HG02938 (cell line): ENCODE results near the gene STX18.

Experiments
- ATAC-seq: cut with Tn5 transposase; IDR thresholded peaks from one replicate; pipeline ENCODE4 v1.9.1; 2021; ENCODE audit warnings: mild to moderate bottlenecking, moderate library complexity; ENCODE audit not compliant: unreplicated experiment

Gene STX18

DNA sequence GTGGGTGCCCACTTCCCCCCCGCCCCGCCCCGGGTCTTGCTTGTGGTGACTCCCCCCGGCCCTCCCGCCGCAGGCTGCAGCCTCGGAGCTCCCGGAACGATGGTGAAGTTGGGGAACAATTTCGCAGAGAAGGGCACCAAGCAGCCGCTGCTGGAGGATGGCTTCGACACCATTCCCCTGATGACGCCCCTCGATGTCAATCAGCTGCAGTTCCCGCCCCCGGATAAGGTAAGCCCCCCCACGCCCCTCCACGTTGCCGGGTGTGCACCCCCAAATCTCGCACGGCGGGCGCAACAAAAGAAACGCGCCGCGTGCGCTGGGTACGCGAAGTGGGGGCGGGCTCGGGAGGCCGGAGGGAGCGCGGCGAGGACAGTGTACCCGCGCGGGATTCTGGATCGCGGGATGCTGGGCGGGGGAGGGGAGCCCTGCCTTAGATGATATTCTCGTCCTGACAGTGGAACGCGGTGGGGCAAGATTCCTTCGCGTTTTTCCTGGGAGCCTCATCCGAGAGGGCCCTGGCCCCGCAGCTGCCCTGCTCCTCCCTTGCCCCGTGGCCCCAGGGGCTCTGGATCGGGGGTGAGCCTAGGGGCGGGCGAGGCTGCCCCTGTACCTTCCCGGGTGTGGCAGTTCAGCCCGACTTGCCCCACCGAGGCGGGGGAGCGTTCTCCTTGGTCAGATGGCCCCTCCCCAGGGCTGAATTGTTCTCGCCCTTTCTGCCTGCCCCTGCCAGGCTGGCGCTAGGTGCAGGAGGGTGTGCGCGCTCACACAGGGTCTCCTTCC is 154.1 kb downstream of the STX18 start:
- no peak for ATAC-seq

DNA sequence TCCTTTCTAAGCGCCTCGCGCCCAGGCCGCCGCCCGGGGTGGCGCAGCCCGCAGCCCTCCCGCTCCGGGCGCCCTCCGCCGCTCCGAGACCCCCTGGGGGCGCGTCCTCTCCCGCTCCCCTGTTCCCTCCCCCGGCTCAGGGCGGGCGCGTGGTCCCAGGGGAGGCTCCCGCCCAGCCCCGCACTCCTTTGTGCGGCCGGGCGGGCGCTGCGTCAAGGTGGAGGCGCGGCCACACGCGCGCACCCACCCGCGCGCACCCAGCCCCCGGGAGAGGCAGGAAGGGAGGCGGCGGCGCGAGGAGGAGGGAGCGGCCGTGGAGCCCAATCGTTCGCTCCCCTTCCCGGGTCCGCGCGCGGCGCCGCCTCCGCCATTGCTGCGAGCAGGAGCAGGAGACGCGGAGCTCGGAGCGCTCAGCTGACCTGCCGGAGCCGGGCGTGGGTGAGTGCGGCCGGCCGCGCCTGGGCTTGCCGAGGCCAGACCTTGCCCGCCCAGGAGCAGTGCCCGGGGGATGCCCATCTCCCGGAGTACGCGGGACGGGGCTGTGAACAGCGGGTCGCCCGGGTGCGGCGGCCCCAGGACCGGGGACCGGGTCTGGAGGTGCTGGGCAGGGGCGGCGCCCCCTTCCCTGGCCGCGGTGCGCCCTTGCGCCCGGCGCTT is 155.0 kb downstream of the STX18 start, which contains the start of gene NSG1:
NSG1 (plus strand) TSS at position 367 of the 657 bp plus-strand sequence. CDS start 528 bp downstream, outside the sequence.
- ATAC-seq = no peak

DNA sequence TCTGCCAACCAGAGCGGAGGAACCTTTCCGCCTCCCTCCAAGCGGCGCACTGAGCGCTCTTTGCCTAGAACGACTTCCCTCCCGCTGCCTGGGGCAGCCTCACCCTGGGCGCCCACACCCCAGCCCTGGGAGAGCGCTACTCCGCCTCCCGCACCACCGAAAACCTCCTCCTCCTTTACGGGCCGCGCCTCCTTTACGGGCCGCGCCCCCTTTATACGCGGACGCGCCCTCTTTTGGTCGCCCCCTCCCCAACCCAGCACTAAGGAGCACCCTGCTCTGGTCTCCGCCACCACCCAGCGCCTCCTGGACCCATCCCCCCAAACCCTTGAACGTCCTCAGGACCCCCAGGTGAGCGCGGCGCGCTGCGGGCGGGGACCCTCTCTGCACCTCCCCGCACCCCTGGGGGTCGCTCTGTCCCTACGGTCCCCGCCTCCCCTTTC is 155.5 kb downstream of the STX18 start:
- ATAC-seq = no peak

DNA sequence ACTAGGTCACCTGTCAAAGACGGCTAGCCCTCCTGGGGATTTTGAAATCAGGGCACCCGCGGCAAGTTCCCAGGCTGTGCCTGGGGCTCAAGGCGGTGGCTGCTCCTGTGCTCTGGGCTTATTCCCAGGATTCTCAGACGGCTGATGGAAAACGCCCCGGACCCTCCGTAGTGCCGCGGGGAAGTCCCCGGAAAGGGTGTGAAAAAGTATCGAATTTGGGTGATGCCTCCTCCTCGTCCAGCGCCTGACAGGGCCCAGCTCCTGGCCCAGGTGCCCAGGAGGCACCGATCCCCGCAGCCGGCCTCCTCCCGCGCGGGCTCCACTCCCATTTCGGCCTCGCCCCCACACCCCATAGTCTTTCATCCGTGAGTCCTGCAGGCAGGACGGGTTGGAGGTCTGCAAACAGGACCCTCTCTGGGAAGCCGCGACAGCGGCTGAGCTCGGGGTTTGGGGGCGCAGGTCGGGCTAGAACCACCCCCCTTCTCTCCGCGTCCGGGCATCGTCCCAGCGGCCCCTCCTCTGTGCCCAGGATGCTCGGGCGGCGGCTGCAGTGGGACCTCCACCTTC is 156.0 kb downstream of the STX18 start:
- no peak for ATAC-seq

DNA sequence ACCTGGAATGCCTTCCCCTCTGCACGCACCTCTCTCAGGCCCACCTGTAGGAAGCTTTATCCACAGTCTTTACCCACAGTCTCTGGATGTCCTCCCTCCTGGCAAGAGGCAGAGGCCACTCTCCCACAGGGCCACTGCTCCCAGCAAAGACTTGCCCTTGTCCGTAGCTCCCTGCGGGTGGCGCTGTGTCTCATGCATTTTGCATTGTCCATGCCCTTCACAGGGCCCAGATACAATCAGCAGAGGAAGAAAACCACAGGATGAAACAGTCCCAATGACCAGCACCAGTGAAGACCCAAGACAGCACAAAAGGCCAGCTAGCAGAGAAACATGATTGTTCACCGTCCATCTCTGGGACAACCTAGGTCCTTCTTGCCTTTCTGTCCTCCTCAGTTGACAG is 157.0 kb downstream of the STX18 start:
- ATAC-seq = no peak

DNA sequence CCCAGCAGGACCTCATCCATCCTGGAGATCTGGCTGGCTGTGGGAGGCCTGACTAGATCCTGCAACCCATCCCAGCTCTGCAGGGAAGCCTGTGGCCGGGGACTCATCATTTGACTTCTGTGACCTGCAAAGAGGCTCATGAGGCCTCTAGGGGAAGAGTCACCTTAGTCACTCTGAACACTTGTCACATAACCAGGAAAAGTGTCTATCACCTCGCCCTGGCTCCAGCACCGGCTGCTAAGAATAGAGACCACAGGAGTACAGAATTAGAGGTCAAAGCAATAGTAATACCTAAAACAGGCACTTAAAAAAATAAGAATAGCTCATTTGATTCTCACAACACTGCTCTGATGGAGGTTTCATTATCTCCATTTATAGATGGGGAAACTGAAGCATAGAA is 158.8 kb downstream of the STX18 start:
- no peak for ATAC-seq

DNA sequence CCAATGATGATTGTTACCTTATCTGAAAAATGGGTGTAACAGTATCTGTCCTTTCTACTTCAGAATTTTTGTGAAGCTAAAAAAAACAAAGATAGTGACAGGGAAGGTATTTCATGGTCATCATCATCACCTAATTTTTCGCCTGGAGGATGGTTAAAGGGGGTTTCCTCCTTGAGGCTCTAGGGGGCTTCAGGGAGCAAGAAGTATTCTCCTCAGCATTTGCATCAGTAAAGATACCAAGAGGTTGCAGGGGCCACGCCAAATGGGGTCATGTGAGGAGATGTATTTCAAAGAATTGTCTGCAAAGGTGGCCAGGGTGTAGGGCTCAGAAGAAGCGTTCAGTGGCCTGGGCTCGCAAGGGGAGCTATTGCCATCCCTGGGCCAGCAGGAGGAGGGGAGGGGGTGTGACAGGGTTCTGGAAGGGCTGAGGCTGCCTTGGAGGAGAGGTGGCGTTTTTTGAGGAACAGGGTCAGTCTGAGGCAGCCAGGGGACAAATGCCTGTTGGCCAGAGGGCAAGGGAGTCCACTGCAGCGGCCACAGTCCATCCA is 162.2 kb downstream of the STX18 start:
- no peak for ATAC-seq

DNA sequence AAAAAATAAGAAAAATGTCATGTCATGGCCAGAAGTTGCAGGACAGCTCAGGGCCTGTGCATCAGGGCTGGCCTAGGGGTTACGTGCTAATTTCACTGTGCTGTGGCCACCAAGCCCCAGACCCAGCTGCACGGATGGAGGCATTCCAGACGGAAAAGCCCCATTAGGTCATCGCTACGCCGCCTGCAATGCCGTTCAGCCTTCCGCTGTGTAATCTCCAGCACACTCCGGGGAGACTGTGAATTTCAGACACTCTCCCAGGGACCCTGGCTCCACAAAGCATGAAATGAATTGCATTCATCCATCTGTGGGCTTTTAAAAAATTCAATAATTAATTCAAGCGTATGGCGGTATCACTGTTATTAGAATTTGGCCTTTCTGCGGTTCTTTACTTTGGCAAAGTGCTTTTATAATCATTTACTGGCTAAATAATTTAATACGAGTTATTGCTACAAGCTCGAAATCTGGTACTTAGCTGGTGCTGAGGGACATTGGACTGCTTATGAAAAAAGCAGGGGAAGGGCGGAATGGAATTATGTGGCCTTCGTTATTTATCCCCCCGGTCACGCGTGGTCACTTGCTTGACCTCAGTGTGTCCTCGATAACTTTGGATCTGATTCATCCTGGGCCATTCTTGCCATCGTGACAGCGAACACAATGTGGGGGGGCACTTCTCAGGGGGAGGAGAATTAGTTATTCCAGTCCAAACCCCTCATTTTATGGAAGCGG is 164.0 kb downstream of the STX18 start:
- no peak for ATAC-seq

DNA sequence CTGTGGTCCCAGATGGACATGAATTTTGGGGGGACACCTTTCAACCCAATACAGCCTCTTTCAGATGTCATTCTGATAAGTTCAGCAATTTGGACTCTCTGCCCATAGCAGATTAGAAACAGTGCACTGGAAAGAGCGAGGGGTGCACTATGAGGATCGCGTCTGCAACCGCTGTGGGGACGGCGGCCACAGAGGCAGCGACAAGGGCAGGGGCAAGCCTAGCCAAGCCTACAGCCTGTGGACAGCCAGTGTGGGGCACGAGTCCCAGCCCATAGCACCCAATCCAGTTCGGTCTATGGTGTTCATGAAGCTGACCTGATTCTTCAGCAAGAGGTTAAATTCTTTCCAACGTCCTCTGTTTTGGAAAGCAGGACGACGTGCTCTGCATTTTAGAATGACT is 164.7 kb downstream of the STX18 start:
- no peak for ATAC-seq

DNA sequence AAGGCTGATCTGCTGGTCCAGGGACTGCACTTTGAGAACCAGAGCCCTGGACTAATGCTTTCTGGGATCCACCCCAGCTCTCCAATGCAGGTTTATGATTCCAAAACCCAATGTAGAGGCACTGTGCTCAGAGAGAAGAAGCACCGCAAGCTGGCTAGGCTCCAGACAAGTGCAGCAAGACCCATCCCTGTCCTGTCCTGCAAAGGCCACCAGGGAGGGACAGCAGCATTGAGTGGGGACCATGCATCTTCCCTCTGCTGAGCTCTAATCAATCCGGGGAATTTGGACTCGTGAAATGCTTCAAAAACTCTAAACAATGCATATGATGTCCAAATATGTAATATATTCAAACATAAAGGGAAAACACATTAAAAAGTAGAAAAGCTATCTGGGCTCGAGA is 165.8 kb downstream of the STX18 start:
- no peak for ATAC-seq

DNA sequence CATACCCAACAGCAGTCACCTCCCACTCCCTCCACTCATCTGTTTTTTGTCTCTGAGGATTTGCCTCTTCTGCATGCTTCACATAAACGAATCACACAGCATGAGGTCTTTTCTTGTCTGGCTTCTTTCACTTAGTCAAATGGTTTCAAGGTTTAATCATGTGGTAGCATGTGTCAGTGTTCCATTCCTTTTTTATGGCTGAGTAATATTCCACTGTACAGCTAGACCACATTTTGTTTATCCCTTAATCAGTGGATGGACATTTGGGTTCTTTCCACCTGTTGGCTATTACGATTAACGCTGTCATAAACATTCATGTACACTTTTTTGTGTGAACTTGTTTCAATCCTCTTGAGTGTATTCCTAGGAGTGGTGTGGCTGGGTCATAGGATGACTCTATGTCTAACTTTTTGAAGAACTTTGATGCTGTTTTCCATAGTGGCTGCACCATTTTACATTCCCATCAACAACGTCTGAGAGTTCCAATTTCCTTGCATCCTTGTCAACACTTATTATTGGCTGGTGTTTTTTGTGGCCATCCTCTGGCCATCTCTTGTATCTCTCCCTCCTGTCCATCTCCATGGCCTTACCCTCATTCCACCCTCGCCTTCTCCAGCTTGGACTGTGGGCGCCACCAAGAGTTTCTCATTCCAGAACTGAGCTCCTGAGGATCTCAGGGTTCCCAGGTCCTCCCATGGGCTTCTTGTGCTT is 167.3 kb downstream of the STX18 start:
- no peak for ATAC-seq
